ENCODE measurements around the gene SLC9A6.
"Not testable (repeated sequence)": the region's sequence is repeated elsewhere in the genome, so short reads cannot be mapped to it uniquely, and the experiment has no call there.

SLC9A6 gene

DNA sequence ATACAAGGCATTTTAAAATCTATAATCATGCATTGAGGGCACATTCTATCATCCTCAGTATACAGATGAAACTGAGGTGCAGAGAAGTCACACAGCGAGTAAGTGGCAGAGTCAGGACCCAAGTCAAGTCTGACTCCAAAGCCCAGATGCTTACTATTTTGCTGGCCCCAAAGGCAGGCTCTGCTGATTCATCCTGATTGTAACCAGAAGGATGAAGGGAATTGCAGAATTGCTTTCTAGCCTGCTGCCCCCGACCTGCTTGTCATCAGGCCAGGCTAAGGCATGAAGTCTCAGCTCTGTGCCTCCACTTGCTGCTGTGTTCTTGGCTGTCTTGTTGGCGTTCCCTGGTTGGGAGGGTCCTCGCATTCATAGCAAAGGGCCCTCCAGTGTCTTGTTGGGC, 62.7 kb downstream of the SLC9A6 start:
- DNase-seq (ENCODE audit: low spot score): no peak
- TF ChIP-seq, protein P1, sequence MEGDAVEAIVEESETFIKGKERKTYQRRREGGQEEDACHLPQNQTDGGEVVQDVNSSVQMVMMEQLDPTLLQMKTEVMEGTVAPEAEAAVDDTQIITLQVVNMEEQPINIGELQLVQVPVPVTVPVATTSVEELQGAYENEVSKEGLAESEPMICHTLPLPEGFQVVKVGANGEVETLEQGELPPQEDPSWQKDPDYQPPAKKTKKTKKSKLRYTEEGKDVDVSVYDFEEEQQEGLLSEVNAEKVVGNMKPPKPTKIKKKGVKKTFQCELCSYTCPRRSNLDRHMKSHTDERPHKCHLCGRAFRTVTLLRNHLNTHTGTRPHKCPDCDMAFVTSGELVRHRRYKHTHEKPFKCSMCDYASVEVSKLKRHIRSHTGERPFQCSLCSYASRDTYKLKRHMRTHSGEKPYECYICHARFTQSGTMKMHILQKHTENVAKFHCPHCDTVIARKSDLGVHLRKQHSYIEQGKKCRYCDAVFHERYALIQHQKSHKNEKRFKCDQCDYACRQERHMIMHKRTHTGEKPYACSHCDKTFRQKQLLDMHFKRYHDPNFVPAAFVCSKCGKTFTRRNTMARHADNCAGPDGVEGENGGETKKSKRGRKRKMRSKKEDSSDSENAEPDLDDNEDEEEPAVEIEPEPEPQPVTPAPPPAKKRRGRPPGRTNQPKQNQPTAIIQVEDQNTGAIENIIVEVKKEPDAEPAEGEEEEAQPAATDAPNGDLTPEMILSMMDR (IDR thresholded peaks at IDR 0.05; ENCODE audit: extremely low read depth, missing control alignments): no peak

DNA sequence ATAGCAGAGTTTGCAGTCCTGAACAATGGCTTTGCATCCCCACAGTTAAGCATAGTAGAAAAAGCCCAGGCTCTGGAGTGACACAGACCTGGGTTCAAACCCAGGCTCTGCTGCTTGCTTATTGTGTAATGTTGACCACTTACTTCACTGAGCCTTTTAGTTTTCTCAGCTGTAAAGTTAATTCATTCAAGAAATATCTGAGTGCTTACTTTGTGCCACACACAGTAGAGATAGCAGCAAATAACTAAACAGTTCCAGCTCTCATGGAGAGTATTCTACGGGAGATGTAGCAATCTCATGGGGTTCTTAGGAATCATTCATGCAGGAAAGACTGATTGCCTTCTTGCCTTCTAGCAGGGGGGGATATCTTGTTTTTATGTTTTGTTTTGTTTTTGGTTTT, 63.2 kb downstream of the SLC9A6 start:
- DNase-seq (ENCODE audit: low spot score): no peak
- TF ChIP-seq, protein P1 (IDR thresholded peaks at IDR 0.05; ENCODE audit: extremely low read depth, missing control alignments): no peak

DNA sequence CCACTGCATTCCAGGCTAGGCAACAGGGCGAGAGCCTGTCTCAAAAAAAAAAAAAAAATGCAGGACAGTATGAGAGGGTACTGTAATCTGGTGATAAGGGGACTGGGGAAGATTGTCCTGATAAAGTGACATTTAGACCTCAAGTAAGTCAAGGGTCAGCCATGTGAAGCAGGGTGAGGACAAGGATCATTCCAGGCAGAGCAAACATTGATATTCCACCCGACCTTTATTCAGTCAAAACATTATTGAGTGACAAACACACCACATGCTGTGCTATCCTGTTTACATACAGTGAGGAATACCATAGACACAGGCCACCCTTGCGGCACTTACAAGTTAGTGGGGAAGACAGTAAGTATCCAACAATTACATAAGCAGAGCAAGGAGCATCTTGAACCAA, 64.4 kb downstream of the SLC9A6 start:
- TF ChIP-seq, protein P1 (IDR thresholded peaks at IDR 0.05; ENCODE audit: extremely low read depth, missing control alignments): no peak
- DNase-seq (ENCODE audit: low spot score): no peak

DNA sequence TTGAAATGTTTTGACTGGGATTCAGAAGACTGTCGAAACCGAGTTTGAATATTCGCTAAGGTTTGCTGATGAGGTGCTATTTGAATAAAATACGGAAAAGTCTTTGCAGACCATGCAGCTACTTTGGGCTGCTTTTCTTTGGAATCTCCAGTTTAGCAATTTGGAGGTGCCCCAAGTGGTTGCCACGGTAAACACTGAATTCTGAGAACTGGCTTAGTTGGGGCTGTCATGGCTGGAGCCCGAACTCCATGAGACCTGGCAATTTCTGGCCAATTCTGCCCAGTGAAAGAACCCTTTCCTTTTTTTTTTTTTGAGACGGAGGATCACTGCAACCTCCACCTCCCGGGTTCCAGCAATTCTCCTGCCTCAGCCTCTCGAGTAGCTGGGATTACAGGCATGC, 65.6 kb downstream of the SLC9A6 start:
- not testable (repeated sequence) for DNase-seq (ENCODE audit: low spot score)

DNA sequence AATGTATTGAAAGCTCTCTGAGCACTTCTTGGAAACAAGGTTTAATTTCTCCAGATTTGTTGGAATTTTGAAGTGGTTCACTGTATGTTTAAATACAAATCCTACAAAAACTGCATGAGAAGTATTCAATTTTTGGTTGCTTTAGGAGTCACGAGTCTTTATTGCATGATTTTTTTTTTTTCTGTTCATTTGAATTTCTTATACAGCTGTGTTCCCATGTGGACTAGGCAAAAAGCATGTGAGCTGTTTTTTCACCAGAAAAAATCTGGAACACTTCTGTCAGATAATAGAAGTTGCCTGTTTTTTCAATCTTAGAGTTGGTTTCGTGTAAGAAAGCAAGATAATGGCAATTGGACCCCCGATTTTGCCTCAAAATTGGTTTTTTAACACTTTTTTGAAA, 66.4 kb downstream of the SLC9A6 start:
- TF ChIP-seq, protein P1 (IDR thresholded peaks at IDR 0.05; ENCODE audit: extremely low read depth, missing control alignments): no peak

DNA sequence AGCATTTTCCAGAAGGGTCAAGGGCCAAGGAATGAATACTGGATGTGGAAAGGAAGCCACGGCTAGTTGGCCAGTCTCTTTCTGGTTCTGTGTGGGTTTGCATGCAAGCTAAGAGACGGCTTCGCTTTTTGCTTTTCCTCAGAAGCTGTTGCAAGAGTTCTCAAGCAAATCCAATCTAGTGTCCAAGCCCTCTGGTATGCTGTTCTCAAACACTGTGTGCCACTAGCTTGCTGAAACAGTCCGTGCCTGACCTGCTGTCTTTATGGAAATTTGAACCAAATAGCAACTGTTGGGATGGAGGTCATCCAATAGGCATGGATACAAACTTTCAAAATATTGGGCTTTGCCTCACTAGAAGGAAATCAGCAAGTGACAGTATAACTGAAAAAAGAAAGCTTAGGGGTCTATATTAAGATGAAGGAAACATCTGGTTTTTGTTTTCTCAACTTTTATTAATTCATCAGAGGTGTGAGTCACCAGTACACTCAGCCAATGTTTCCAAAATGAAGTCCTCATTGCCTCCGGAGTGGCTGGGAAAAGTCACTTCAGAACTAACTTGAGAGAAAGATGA, 70.5 kb downstream of the SLC9A6 start:
- TF ChIP-seq, protein P1 (IDR thresholded peaks at IDR 0.05; ENCODE audit: extremely low read depth, missing control alignments): no peak
- DNase-seq (ENCODE audit: low spot score): no peak

More for the DNA sequence above, 66.4 kb downstream of the SLC9A6 start:
- DNase-seq (ENCODE audit: low spot score): no peak

DNA sequence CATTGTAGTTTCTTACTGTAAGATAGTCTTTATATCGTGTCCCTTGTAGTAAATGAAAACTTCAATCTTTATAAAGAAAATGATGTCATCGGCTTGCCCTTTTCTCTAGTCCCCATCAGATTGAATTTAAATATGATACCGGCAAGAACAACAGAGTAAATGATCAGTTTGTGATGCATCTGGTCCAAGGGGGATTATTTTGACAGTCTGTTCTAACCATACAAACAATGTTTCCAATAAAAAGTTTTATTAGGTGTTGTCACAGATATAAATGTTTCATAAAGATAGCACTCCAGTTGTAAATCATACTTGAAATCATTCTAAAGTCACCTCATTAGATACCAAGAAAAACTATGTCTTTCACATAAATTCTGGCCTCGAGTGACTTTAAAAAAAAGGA, 72.3 kb downstream of the SLC9A6 start:
- DNase-seq (ENCODE audit: low spot score): no peak
- TF ChIP-seq, protein P1 (IDR thresholded peaks at IDR 0.05; ENCODE audit: extremely low read depth, missing control alignments): no peak

DNA sequence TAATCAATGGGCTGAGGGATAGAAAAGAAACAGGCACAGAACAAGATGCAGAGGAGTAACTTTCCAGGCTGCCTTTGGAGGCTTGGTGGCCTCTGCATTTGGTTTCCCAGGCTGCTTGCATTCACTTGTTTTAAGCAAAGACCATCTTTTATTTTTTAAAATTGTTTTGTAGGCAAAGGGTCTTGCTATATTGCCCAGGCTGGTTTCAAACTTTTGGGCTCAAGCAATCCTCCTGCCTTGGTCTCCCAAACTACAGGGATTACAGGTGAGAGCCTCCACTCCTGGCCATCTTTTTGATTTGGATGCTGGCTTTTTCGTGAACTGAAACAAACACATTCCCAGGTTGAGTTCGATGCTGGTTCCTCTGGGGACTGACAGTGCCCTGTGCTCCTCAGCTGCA, 74.1 kb downstream of the SLC9A6 start:
- TF ChIP-seq, protein P1 (IDR thresholded peaks at IDR 0.05; ENCODE audit: extremely low read depth, missing control alignments): no peak
- no peak for DNase-seq (ENCODE audit: low spot score)

Data from GM20000 (cell line).